Esophagus squamous epithelium (tissue), 5 donors: ENCODE results near the gene LRRTM3. TPM values are rescaled to one million over a fixed set of nuclear protein-coding genes. Genes with fewer than 3 reads are reported as not detected.

ENCODE experiments used
- DNase-seq: peaks from one replicate; lab custom pipeline; 2025; lab: John Stamatoyannopoulos, UW
- H3K27ac ChIP-seq, 4 donors: fragments of 200-600 bp; sonication (generic); one replicate each; pipeline ENCODE4 v1.5.1; 2016 to 2019; ENCODE audit warnings: mild to moderate bottlenecking in 1 of 4
- H3K27me3 ChIP-seq, 4 donors: fragments of 200-600 bp; sonication (generic); 1 replicate in 3 of 4; 2 replicates in 1 of 4; pipeline versions ENCODE4 v1.5.1 to v1.6.0; 2017 to 2021; ENCODE audit warnings: antibody characterized with exemption in 1 of 4
- H3K36me3 ChIP-seq, 3 donors: fragments of 200-600 bp; sonication (generic); one replicate each; pipeline ENCODE4 v1.5.1; 2016 to 2019
- H3K4me1 ChIP-seq, 3 donors: fragments of 200-600 bp; sonication (generic); one replicate each; pipeline ENCODE4 v1.5.1; 2017 to 2019
- H3K4me3 ChIP-seq, 4 donors: fragments of 200-600 bp; sonication (generic); 1 replicate in 3 of 4; 2 replicates in 1 of 4; pipeline ENCODE4 v1.5.1; 2016 to 2019; ENCODE audit warnings: mild to moderate bottlenecking in 2 of 4, moderate library complexity in 1 of 4
- H3K9me3 ChIP-seq, 3 donors: fragments of 200-600 bp; sonication (generic); one replicate each; pipeline ENCODE4 v1.5.1; 2016 to 2019
- POLR2A ChIP-seq, 4 donors: fragments of 450-650 bp; IDR thresholded peaks; one replicate each; pipeline ENCODE4 v1.6.1; 2017; ENCODE audit warnings: antibody characterized with exemption in 4 of 4, mild to moderate bottlenecking in 4 of 4, moderate library complexity in 3 of 4
- WGBS, 2 donors: methylation state at CpG; one replicate each; pipeline ENCODE4 v1.1.5; 2018; 5-methylcytosine and 5-hydroxymethylcytosine counted together
- intact Hi-C: fragments of 100-400 bp; cut with DNase I; formaldehyde crosslinking; loops from one replicate; pipeline ENCODE4 v1.15.0; 2022
- total RNA-seq, 4 donors: library from RNA; depleted of rRNA; stranded (reverse); fragments of >200 nt; gene quantifications; one replicate each; pipeline ENCODE4 v1.1.0, GENCODE V29; 2016
- TF ChIP-seq, protein P1 (sequence below), 6 experiments: fragments of 450-650 bp in 4 of 6; fragments of 200-600 bp in 2 of 6; sonication (generic) in 2 of 6; IDR thresholded peaks; one replicate each; pipeline ENCODE4 v1.5.1; 2016 to 2019; ENCODE audit warnings: antibody characterized with exemption in 6 of 6, mild to moderate bottlenecking in 4 of 6, moderate library complexity in 4 of 6
- donor health status: DM: yes; HTN: yes; CAD: no.

LRRTM3 gene
- total RNA-seq, 4 donors from 2014 or later = under 0.01 TPM; not detected in 3

DNA sequence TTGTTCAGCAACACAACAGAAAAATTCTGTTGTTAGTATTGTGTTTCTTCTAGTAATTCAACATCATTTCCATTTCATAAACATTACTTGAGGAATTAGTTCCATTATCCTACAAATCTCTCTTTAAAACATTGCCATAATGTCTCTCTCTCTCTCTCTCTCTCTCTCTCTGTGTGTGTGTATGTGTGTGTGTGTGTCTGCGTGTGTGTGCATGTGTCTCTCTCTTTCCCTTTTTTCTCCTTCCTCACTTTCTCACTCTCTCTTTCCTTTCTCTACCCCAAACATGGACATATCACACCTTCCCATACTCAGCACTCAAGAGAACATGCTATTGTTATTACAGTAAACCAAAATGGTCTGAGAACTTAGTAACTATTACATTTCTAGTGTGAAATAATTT is 16.6 kb downstream of the LRRTM3 start:
- TF ChIP-seq, protein P1, sequence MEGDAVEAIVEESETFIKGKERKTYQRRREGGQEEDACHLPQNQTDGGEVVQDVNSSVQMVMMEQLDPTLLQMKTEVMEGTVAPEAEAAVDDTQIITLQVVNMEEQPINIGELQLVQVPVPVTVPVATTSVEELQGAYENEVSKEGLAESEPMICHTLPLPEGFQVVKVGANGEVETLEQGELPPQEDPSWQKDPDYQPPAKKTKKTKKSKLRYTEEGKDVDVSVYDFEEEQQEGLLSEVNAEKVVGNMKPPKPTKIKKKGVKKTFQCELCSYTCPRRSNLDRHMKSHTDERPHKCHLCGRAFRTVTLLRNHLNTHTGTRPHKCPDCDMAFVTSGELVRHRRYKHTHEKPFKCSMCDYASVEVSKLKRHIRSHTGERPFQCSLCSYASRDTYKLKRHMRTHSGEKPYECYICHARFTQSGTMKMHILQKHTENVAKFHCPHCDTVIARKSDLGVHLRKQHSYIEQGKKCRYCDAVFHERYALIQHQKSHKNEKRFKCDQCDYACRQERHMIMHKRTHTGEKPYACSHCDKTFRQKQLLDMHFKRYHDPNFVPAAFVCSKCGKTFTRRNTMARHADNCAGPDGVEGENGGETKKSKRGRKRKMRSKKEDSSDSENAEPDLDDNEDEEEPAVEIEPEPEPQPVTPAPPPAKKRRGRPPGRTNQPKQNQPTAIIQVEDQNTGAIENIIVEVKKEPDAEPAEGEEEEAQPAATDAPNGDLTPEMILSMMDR (IDR thresholded peaks at IDR 0.05) = no peak
- TF ChIP-seq POLR2A (IDR thresholded peaks at IDR 0.05) = no peak
- Histone ChIP-seq H3K36me3 (no peaks in the 10 kb centered on the region), H3K4me3 (no peak overlapping the region), H3K27me3 (no peaks in the 10 kb centered on the region), H3K27ac (no peak overlapping the region), H3K4me1 (no peaks in the 10 kb centered on the region), H3K9me3 (no peaks in the 10 kb centered on the region)
- DNase-seq = no peak
- WGBS, 2 donors = 71 to 83% methylated on average over 1 of the region's 1 CpG
- intact Hi-C loops = no loop called here

DNA sequence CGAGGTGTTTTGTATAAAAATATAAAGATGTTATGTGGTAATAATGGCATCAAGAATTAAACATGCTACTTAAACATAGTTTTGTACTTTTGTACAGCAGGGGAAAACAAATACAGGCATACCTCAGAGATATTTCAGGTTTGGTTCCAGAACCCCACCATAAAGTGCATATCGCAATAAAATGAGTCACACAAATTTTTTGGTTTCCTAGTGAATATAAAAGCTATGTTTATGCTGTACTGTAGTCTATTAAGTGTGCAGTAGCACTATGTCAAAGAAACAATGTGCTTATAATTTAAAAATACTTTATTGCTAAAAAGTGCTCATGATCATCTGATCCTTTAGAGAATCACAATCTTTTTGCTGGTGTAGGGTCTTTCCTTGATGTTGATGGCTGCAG is 17.8 kb downstream of the LRRTM3 start:
- H3K36me3 ChIP-seq = no peaks in the 10 kb centered on the region
- DNase-seq = no peak
- no peak for TF ChIP-seq POLR2A (IDR thresholded peaks at IDR 0.05)
- TF ChIP-seq, protein P1 (IDR thresholded peaks at IDR 0.05) = no peak
- 82 to 85% methylated on average over 2 of the region's 2 CpGs for WGBS, 2 donors
- H3K27ac ChIP-seq = no peak overlapping the region
- no peaks in the 10 kb centered on the region for H3K4me1 ChIP-seq
- H3K4me3 ChIP-seq = no peak overlapping the region
- intact Hi-C loops = no loop called here
- no peaks in the 10 kb centered on the region for H3K9me3 ChIP-seq
- H3K27me3 ChIP-seq = no peaks in the 10 kb centered on the region

DNA sequence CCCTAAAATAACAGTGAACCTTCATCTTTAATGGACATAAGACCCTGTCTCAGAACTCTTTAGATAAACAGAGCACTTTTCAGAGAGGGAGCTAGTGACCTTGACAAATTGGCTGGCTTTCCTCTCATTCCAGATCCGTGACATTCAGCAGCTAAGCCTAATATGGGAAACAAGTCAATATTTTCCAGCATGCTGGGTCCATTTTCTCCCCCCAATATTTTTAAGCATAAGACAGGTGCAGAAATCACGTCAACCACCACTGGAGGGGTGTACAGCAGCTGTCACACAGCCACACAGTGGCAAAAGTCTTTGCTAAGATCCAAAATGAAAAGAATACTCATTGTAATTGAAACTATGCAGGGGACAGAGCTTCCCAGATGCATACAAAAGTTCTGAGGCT is 26.1 kb downstream of the LRRTM3 start:
- Histone ChIP-seq H3K27ac (no peak overlapping the region), H3K4me3 (no peak overlapping the region), H3K36me3 (no peaks in the 10 kb centered on the region), H3K4me1 (no peaks in the 10 kb centered on the region), H3K9me3 (no peaks in the 10 kb centered on the region), H3K27me3 (no peaks in the 10 kb centered on the region)
- no peak for DNase-seq
- WGBS, 2 donors = 31 to 34% methylated on average over 2 of the region's 2 CpGs
- no peak for TF ChIP-seq POLR2A (IDR thresholded peaks at IDR 0.05)
- TF ChIP-seq, protein P1 (IDR thresholded peaks at IDR 0.05) = no peak
- intact Hi-C loops = no loop called here

DNA sequence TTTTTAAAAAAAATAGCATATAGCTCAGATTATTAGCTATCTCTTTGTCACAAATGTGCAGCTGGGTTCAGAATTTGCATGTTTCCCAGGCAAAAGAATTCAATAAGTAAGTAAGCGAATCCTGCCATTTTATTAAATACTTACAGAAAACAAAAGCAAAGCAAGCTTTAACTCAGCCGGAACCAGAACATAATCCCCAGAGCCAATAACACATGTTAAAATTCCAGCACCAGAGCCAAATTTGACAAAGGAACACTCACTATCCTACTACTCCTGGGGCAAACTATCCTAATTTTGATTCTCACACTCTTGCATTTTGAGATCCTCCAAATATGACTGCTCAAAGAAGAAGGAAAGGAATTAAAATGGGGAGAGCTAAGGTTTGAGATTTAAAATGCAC is 32.6 kb downstream of the LRRTM3 start:
- Histone ChIP-seq H3K36me3 (no peaks in the 10 kb centered on the region), H3K4me1 (no peaks in the 10 kb centered on the region), H3K27ac (no peak overlapping the region), H3K9me3 (no peaks in the 10 kb centered on the region), H3K4me3 (no peak overlapping the region), H3K27me3 (no peaks in the 10 kb centered on the region)
- TF ChIP-seq, protein P1 (IDR thresholded peaks at IDR 0.05) = no peak
- TF ChIP-seq POLR2A (IDR thresholded peaks at IDR 0.05) = no peak
- WGBS, 2 donors = 19 to 24% methylated on average over 2 of the region's 2 CpGs
- DNase-seq = no peak
- intact Hi-C loops = no loop called here

DNA sequence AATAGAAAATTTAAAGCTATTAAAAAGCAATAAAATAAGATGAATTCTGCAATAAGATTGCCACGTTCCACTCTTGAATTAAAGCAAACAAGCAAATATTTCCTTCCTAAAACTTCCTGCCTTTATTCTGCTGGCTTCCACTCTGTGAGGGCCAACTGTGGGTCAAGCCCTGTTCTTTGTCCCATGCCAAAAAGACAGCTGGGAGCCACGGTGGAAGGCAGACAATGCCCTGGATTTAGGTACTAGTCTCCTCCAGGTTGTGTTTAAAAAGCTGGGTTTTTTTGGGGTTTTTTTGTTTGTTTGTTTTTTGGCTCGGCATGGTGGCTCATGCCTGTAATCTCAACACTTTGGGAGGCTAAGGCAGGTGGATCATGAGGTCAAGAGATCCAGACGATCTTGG is 39.1 kb downstream of the LRRTM3 start:
- DNase-seq = no peak
- no peaks in the 10 kb centered on the region for H3K4me1 ChIP-seq
- H3K4me3 ChIP-seq = no peak overlapping the region
- TF ChIP-seq, protein P1 (IDR thresholded peaks at IDR 0.05) = no peak
- TF ChIP-seq POLR2A (IDR thresholded peaks at IDR 0.05) = no peak
- H3K27ac ChIP-seq = no peak overlapping the region
- no peaks in the 10 kb centered on the region for H3K9me3 ChIP-seq
- 39 to 41% methylated on average over 4 of the region's 4 CpGs for WGBS, 2 donors
- H3K36me3 ChIP-seq = no peaks in the 10 kb centered on the region
- intact Hi-C loops = no loop called here
- H3K27me3 ChIP-seq = no peaks in the 10 kb centered on the region
